Activated CD4-positive, CD25-positive, alpha-beta regulatory T cell treated with anti-CD3 and anti-CD28 coated beads, Interleukin-2, amount 50 U/mL, for 16 hours (primary cell): Measurements from ENCODE around the gene SUCLG2.
"Not testable (repeated sequence)": the region's sequence is repeated elsewhere in the genome, so short reads cannot be mapped to it uniquely, and the experiment has no call there.

Source experiments
- DNase-seq: peaks from one replicate; pipeline ENCODE4 v3.0.0-alpha.2; 2020; ENCODE audit warnings: low read depth, low spot score

Gene SUCLG2

DNA sequence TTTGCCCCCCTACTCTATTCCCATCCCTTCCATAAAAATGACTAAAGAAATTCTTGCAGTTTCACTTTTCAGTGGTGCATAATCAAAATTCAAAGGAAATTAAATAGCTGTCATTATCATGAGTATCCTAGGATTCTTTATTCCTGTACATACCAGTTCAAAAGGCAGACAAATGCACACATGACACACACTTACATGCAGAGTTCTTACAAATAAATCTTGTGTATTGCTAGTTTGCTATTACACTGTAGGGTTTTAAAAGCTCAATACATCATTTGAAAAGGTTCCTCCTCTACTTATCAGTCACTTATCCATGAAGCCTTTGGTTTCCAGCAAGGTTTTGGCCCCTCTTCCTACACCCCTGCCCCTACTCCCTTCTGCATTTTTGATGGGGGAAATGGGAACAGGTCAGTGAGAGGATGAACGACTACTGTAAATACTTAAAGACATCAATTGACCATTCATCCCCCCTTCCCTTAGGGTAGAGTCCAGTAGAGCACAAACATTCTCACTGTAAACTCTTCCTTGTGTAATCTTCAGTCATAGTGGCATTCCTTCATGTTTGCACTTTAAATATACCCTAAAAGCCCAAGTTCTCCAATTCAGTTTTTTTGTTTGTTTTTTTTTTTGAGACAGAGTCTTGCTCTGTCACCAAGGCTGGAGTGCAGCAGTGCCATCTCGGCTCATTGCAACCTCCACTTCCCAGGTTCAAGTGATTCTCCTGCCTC, 92.6 kb downstream of the SUCLG2 start:
- DNase-seq, result no peak

DNA sequence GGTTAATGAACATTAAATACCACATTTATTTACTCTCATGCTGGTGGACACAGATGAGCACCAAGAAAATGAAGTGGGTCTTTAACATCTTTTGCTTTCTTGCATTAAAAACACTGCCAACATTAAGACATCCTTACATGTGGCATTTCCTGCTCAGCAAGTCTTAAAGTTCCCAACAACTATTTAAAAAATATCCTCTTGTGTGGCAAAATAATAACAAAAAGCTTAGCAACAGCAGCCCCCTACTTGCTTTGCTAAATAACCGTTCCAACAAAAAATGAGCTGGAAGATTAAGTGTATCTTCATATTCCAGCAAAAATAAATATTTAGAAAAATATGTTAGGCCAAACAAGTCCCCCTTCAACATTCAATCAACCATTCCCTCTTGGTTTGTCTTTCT, 93.1 kb downstream of the SUCLG2 start:
- no peak for DNase-seq

GRCh38 chr3:67559029-67559605, 95.3 kb downstream of the SUCLG2 start:
- no peak for DNase-seq

- DNase-seq, result no peak
Measured at GRCh38 chr3:67558426-67558825, 96.0 kb downstream of the SUCLG2 start.

GRCh38 chr3:67557848-67558355, 96.5 kb downstream of the SUCLG2 start:
- DNase-seq, result no peak

GRCh38 chr3:67551361-67552016, 102.9 kb downstream of the SUCLG2 start:
- no peak for DNase-seq

- no peak for DNase-seq
Measured at GRCh38 chr3:67550541-67550940, 103.9 kb downstream of the SUCLG2 start.

- not testable (repeated sequence) for DNase-seq
Measured at GRCh38 chr3:67542502-67543250, 111.7 kb downstream of the SUCLG2 start.

DNA sequence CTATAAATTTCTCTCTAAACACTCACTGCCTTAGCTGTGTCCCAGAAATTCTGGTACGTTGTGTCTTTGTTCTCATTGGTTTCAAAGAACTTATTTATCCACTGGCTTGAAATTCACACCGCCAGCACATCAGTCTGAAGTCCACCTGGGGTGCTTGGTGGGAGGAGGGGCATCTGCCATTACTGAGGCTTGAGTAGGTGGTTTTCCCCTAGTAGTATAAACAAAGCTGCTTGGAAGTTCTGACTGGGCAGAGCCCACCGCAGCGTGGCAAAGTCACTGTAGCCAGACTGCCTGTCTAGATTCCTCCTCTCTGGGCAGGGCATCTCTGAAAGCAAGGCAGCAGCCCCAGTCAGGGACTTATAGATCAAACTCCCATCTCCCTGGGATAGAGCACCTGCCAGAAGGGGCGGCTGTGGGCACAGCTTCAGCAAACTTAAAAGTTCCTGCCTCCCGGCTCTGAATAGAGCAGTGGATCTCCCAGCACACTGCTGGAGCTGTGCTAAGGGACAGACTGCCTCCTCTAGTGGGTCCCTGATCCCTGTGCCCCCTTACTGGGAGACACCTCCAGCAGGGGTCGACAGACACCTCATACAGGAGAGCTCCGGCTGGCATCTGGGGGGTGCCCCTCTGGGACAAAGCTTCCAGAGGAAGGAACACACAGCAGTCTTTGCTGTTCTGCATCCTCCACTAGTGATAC, 114.1 kb downstream of the SUCLG2 start:
- no peak for DNase-seq

- DNase-seq, result not testable (repeated sequence)
Measured at GRCh38 chr3:67537203-67537602, 117.2 kb downstream of the SUCLG2 start.

- DNase-seq, result no peak
Measured at GRCh38 chr3:67535006-67535405, 119.4 kb downstream of the SUCLG2 start.

DNA sequence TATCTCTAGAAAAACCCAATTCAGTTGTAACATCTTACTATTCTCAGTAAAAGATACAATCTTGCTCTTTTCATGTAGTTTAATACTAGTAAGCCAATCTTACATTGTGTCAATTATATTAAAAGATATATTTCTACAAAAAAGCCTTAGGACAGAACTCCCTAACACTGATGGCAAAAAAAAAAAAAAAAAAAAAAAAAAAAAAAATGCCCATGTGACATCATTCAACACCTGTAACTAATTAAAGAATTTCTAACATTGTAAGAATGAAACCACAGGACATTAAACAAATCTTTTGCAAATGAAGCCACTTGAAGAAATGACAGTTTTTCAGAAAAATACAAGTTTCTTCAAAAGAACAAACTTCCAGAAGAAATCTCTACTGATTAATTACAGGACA, 119.8 kb downstream of the SUCLG2 start:
- no peak for DNase-seq

DNA sequence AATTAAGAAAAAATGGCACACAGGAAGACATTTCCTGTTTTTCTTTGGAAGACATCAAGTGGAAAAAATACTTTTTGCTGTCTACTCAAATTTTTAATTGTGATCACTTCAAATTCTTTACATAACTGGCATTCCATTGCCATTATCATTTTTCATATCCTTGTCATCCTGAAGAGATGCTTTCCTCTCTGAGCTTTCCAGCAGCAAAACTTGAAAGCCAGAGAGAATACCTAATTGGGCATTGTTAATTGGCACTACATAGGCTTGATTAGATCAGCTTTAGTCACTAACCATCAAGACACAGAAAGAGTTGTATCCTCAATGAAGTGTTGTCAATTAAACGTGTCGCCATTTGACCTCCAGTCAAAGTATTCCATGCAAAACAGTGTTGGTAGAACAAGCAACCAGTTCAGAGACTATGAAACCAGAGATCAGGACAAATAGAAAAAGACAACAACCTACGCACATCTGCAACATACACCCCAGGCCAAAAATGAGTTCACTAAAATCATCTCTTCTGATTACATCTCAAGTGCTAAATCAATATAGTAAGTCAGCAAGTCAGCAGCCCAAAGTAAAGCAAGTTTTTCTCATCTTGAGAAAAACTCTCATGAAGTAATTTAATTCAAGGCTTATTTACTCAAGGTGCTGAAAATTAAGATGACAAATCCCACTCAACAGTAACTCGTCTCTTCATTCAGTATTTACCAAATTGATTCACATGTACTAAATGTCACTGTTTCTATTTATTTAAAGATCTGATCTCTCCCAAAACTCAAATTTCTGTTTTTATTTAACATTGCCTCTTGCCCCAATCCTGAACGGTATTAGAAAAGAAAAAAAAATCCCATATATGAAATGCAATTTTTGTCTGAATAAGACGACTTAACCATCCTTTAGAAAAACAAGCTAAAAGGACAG, 123.0 kb downstream of the SUCLG2 start:
- no peak for DNase-seq

GRCh38 chr3:67529915-67530314, 124.5 kb downstream of the SUCLG2 start:
- no peak for DNase-seq

DNA sequence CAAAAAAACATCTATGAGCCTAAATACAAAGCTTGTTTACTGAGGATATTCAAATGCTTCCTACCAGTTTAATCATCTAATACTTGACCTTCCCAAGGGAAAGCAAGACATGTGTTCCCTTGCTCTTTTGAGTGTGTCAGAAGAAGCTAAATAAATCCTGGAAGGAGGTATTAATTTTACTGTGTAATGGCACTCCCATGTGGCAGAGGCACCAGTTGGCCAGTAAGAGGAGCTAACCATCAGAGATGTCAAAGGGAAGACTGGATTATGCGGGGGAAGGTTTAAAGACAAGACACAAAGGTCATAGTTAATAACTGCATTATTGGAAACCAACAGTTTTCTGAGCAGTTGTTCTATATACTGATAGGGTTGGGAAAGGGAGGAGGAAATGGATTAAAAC, 125.1 kb downstream of the SUCLG2 start:
- no peak for DNase-seq

DNA sequence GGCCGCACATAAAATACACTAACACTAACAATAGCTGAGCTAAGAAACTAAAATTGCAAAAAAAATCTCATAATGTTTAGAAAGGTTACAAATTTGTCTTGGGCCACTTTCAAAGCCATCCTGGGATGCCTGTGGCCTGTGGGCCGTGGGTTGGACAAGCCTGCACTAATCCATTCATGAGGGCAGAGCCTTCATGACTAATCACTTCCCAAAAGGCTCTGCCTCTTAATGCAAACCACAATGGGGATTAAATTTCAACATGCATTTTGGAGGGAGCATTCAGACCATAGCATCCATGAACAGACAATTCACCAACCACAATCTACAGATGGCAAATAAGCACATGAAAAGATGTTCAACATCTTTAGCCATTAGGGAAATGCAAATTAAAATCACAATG, 128.2 kb downstream of the SUCLG2 start:
- DNase-seq, result no peak

GRCh38 chr3:67524046-67524445, 130.4 kb downstream of the SUCLG2 start:
- DNase-seq, result no peak

DNA sequence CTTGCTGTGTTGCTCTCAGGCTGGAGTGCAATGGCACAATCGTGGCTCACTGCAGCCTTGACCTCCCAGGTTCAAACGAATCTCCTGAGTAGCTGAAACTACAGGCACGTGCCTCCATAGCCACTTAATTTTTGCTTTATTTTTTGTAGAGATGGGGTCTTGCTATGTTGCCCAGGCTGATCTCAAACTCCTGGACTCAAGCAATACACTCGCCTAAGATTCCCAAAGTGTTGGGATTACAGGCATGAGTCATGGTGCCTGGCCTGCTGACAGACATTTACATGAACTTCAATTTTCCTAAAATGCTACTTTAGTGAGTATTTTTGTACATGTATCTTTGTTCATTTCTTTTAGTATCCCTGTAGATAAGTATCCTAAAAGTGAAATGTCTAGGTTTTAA, 132.3 kb downstream of the SUCLG2 start:
- no peak for DNase-seq

GRCh38 chr3:67521053-67521646, 133.3 kb downstream of the SUCLG2 start:
- no peak for DNase-seq

DNA sequence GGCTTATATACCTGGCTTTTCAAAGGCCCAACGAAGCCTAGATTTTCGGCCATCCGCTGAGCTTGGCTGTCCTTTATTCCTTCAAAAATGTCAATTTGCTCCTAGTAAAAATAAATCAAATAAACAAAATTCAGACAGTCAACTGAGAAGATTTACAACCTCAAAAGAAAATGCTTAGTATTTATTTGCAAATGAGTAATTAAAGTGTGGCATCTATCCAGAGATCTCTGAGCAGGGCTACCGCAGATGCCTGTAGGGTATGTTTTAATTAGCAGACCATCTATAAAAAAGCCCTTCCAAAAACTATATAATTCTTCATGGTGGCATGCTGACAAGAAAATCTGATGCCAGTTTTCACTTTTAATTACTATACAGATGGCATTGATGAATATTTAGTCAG, 136.2 kb downstream of the SUCLG2 start:
- DNase-seq, result no peak
